ENCODE results near the gene REPS2.

The REPS2 gene

GRCh38 chrX:16950423-16950822, 4.0 kb downstream of the REPS2 start:
- Histone ChIP-seq H2AK5ac (ENCODE audit: low read length, severe bottlenecking) (no peak overlapping the region), H3K14ac (ENCODE audit: low read length in 2 of 2) (no peak overlapping the region), H3K27ac (ENCODE audit: low read length, poor library complexity, severe bottlenecking) (no peak overlapping the region), H2BK5ac (ENCODE audit: low read depth, low read length, poor library complexity, severe bottlenecking) (no peak overlapping the region), H3K4me2 (ENCODE audit: low read length, poor library complexity, severe bottlenecking) (no peak overlapping the region), H3K4ac (ENCODE audit: low read depth in 1 of 2, low read length in 2 of 2) (no peak overlapping the region), H3K4me3 (ENCODE audit: insufficient read depth in 1 of 2, low read depth in 1 of 2, low read length in 2 of 2) (no peak overlapping the region), H3K27me3 (ENCODE audit: control insufficient read depth in 1 of 2, insufficient read depth in 1 of 2, low read length in 2 of 2) (peaks cover 0 to 23% of the 10 kb centered on the region in 2 experiments), H3K36me3 (ENCODE audit: control insufficient read depth in 1 of 2, insufficient read depth in 2 of 2, low read depth in 1 of 2, low read length in 2 of 2) (no peaks in the 10 kb centered on the region), H3K23ac (ENCODE audit: low read length in 2 of 2) (no peak overlapping the region), H3K9ac (ENCODE audit: low read length) (no peak overlapping the region), H4K8ac (ENCODE audit: low read length) (no peak overlapping the region), H3K79me1 (replicated peaks; ENCODE audit: low read length, poor library complexity, severe bottlenecking) (no peaks in the 10 kb centered on the region), H3K18ac (ENCODE audit: low read depth in 1 of 2, low read length in 2 of 2) (no peak overlapping the region), H2BK15ac (ENCODE audit: low read depth, poor library complexity, severe bottlenecking) (no peak overlapping the region), H4K91ac (ENCODE audit: low read length) (no peak overlapping the region), H2BK12ac (ENCODE audit: low read length in 2 of 2) (no peak overlapping the region), H2AFZ (ENCODE audit: low read depth, low read length) (no peak overlapping the region), H2BK120ac (ENCODE audit: low read depth, low read length) (no peak overlapping the region), H3K4me1 (ENCODE audit: control insufficient read depth, insufficient read depth, low read depth, low read length) (peaks cover 8% of the 10 kb centered on the region), H3K9me3 (ENCODE audit: control insufficient read depth, low read length) (no peaks in the 10 kb centered on the region)
- no peak for DNase-seq
- WGBS, result 100% methylated on average over 2 of the region's 4 CpGs

GRCh38 chrX:16953606-16954211, 7.3 kb downstream of the REPS2 start:
- H3K4me1 ChIP-seq (ENCODE audit: control insufficient read depth, insufficient read depth, low read depth, low read length), result no peaks in the 10 kb centered on the region

GRCh38 chrX:16957751-16958150, 11.3 kb downstream of the REPS2 start:
- no peak overlapping the region for H3K9ac ChIP-seq (ENCODE audit: low read length)
- no peaks in the 10 kb centered on the region for H3K4me1 ChIP-seq (ENCODE audit: control insufficient read depth, insufficient read depth, low read depth, low read length)
- H2BK120ac ChIP-seq (ENCODE audit: low read depth, low read length), result no peak overlapping the region
- H3K18ac ChIP-seq (ENCODE audit: low read depth in 1 of 2, low read length in 2 of 2), result no peak overlapping the region
- H4K8ac ChIP-seq (ENCODE audit: low read length), result no peak overlapping the region
- H2AK5ac ChIP-seq (ENCODE audit: low read length, severe bottlenecking), result no peak overlapping the region
- no peak overlapping the region for H3K4me3 ChIP-seq (ENCODE audit: insufficient read depth in 1 of 2, low read depth in 1 of 2, low read length in 2 of 2)
- H3K9me3 ChIP-seq (ENCODE audit: control insufficient read depth, low read length), result no peaks in the 10 kb centered on the region
- no peak overlapping the region for H3K4me2 ChIP-seq (ENCODE audit: low read length, poor library complexity, severe bottlenecking)
- no peak overlapping the region for H3K27ac ChIP-seq (ENCODE audit: low read length, poor library complexity, severe bottlenecking)
- H4K91ac ChIP-seq (ENCODE audit: low read length), result no peak overlapping the region
- H3K27me3 ChIP-seq (ENCODE audit: control insufficient read depth in 1 of 2, insufficient read depth in 1 of 2, low read length in 2 of 2), result peaks cover 0 to 46% of the 10 kb centered on the region in 2 experiments
- no peaks in the 10 kb centered on the region for H3K79me1 ChIP-seq (replicated peaks; ENCODE audit: low read length, poor library complexity, severe bottlenecking)
- no peaks in the 10 kb centered on the region for H3K36me3 ChIP-seq (ENCODE audit: control insufficient read depth in 1 of 2, insufficient read depth in 2 of 2, low read depth in 1 of 2, low read length in 2 of 2)
- H3K23ac ChIP-seq (ENCODE audit: low read length in 2 of 2), result no peak overlapping the region
- H3K14ac ChIP-seq (ENCODE audit: low read length in 2 of 2), result no peak overlapping the region
- H2BK15ac ChIP-seq (ENCODE audit: low read depth, poor library complexity, severe bottlenecking), result no peak overlapping the region
- no peak overlapping the region for H2AFZ ChIP-seq (ENCODE audit: low read depth, low read length)
- no peak overlapping the region for H2BK5ac ChIP-seq (ENCODE audit: low read depth, low read length, poor library complexity, severe bottlenecking)
- H3K4ac ChIP-seq (ENCODE audit: low read depth in 1 of 2, low read length in 2 of 2), result no peak overlapping the region
- DNase-seq, result no peak
- no peak overlapping the region for H2BK12ac ChIP-seq (ENCODE audit: low read length in 2 of 2)
- WGBS, result no CpG with 5 or more reads among the region's 3 CpGs

More at GRCh38 chrX:16953606-16954211, 7.3 kb downstream of the REPS2 start:
- Histone ChIP-seq H3K79me1 (replicated peaks; ENCODE audit: low read length, poor library complexity, severe bottlenecking) (no peaks in the 10 kb centered on the region), H3K4me3 (ENCODE audit: insufficient read depth in 1 of 2, low read depth in 1 of 2, low read length in 2 of 2) (no peak overlapping the region), H3K18ac (ENCODE audit: low read depth in 1 of 2, low read length in 2 of 2) (no peak overlapping the region), H3K14ac (ENCODE audit: low read length in 2 of 2) (no peak overlapping the region), H2BK5ac (ENCODE audit: low read depth, low read length, poor library complexity, severe bottlenecking) (no peak overlapping the region), H3K27ac (ENCODE audit: low read length, poor library complexity, severe bottlenecking) (no peak overlapping the region), H3K4me2 (ENCODE audit: low read length, poor library complexity, severe bottlenecking) (no peak overlapping the region), H4K91ac (ENCODE audit: low read length) (no peak overlapping the region), H2BK15ac (ENCODE audit: low read depth, poor library complexity, severe bottlenecking) (no peak overlapping the region), H3K23ac (ENCODE audit: low read length in 2 of 2) (no peak overlapping the region), H3K36me3 (ENCODE audit: control insufficient read depth in 1 of 2, insufficient read depth in 2 of 2, low read depth in 1 of 2, low read length in 2 of 2) (no peaks in the 10 kb centered on the region), H3K9me3 (ENCODE audit: control insufficient read depth, low read length) (no peaks in the 10 kb centered on the region), H4K8ac (ENCODE audit: low read length) (no peak overlapping the region), H3K27me3 (ENCODE audit: control insufficient read depth in 1 of 2, insufficient read depth in 1 of 2, low read length in 2 of 2) (peaks cover 0 to 33% of the 10 kb centered on the region in 2 experiments), H3K4ac (ENCODE audit: low read depth in 1 of 2, low read length in 2 of 2) (no peak overlapping the region), H2AFZ (ENCODE audit: low read depth, low read length) (no peak overlapping the region), H2BK120ac (ENCODE audit: low read depth, low read length) (no peak overlapping the region), H2BK12ac (ENCODE audit: low read length in 2 of 2) (no peak overlapping the region), H2AK5ac (ENCODE audit: low read length, severe bottlenecking) (no peak overlapping the region), H3K9ac (ENCODE audit: low read length) (no peak overlapping the region)
- no peak for DNase-seq
- 100% methylated on average over 1 of the region's 7 CpGs for WGBS

- Histone ChIP-seq H3K36me3 (ENCODE audit: control insufficient read depth in 1 of 2, insufficient read depth in 2 of 2, low read depth in 1 of 2, low read length in 2 of 2) (no peaks in the 10 kb centered on the region), H3K4me1 (ENCODE audit: control insufficient read depth, insufficient read depth, low read depth, low read length) (no peaks in the 10 kb centered on the region), H3K4ac (ENCODE audit: low read depth in 1 of 2, low read length in 2 of 2) (no peak overlapping the region), H3K27me3 (ENCODE audit: control insufficient read depth in 1 of 2, insufficient read depth in 1 of 2, low read length in 2 of 2) (peaks cover 0 to 48% of the 10 kb centered on the region in 2 experiments), H3K14ac (ENCODE audit: low read length in 2 of 2) (no peak overlapping the region), H3K27ac (ENCODE audit: low read length, poor library complexity, severe bottlenecking) (no peak overlapping the region), H2BK12ac (ENCODE audit: low read length in 2 of 2) (no peak overlapping the region), H3K9me3 (ENCODE audit: control insufficient read depth, low read length) (no peaks in the 10 kb centered on the region), H2BK15ac (ENCODE audit: low read depth, poor library complexity, severe bottlenecking) (no peak overlapping the region), H3K79me1 (replicated peaks; ENCODE audit: low read length, poor library complexity, severe bottlenecking) (no peaks in the 10 kb centered on the region), H3K9ac (ENCODE audit: low read length) (no peak overlapping the region), H3K18ac (ENCODE audit: low read depth in 1 of 2, low read length in 2 of 2) (no peak overlapping the region), H3K4me2 (ENCODE audit: low read length, poor library complexity, severe bottlenecking) (no peak overlapping the region), H3K23ac (ENCODE audit: low read length in 2 of 2) (no peak overlapping the region), H2AK5ac (ENCODE audit: low read length, severe bottlenecking) (no peak overlapping the region), H4K8ac (ENCODE audit: low read length) (no peak overlapping the region), H2AFZ (ENCODE audit: low read depth, low read length) (no peak overlapping the region), H2BK120ac (ENCODE audit: low read depth, low read length) (no peak overlapping the region), H3K4me3 (ENCODE audit: insufficient read depth in 1 of 2, low read depth in 1 of 2, low read length in 2 of 2) (no peak overlapping the region), H4K91ac (ENCODE audit: low read length) (no peak overlapping the region), H2BK5ac (ENCODE audit: low read depth, low read length, poor library complexity, severe bottlenecking) (no peak overlapping the region)
- 43% methylated on average over 1 of the region's 2 CpGs for WGBS
- no peak for DNase-seq
Measured at GRCh38 chrX:16958356-16958755, 11.9 kb downstream of the REPS2 start.

Measured in mesenchymal stem cell (in vitro differentiated cells and primary cell).